Measurements from ENCODE around the gene RNF8. TPM values are rescaled to one million over a fixed set of nuclear protein-coding genes. Genes with fewer than 3 reads are reported as not detected.

Gene RNF8
- total RNA-seq, 1 experiment from 2014 or later, result 22.0 TPM

- no TSS peak for BruUV-seq (replicated peaks)
- CTCF ChIA-PET, result interaction anchor here (0.6 to 8.7 kb wide), 2 partner anchors 7 to 173 kb away, joined by 3 to 62 read pairs; no protein-coding TSS in a partner anchor
These were observed 36.3 kb upstream of the RNF8 start for GRCh38 chr6:37317312-37318038.

GRCh38 chr6:37319156-37319555, 34.6 kb upstream of the RNF8 start:
- H3K4me1 Mint-ChIP-seq (ENCODE audit: insufficient read depth, unreplicated experiment), result peaks cover 11% of the 10 kb centered on the region
- no peak overlapping the region for H3K4me3 Mint-ChIP-seq (ENCODE audit: unreplicated experiment)
- POLR2A ChIA-PET, result interaction anchor here (0.6 to 1.1 kb wide), 2 partner anchors 25 to 114 kb away, joined by 3 read pairs; partner anchors contain the start of gene CMTR1
- TF ChIP-seq CTCF (IDR thresholded peaks at IDR 0.05; ENCODE audit: unreplicated experiment), result no peak
- BruUV-seq (replicated peaks), result no TSS peak
- no peak overlapping the region for H3K27ac Mint-ChIP-seq (ENCODE audit: low read depth, unreplicated experiment)
- intact Hi-C loops (cut with micrococcal nuclease), result loop anchor here (5.0 kb wide), 1 partner anchor 302 kb away; no protein-coding TSS in a partner anchor
- peaks cover 29% of the 10 kb centered on the region for H3K36me3 Mint-ChIP-seq (ENCODE audit: insufficient read depth, unreplicated experiment)
- H3K9me3 Mint-ChIP-seq (ENCODE audit: unreplicated experiment), result no peaks in the 10 kb centered on the region
- DNase-seq (ENCODE audit: unreplicated experiment), result no peak
- H3K27me3 Mint-ChIP-seq (ENCODE audit: insufficient read depth, unreplicated experiment), result no peaks in the 10 kb centered on the region
- CTCF ChIA-PET, result interaction anchor here (0.6 to 0.9 kb wide), 3 partner anchors 17 to 1251 kb away, joined by 3 read pairs; no protein-coding TSS in a partner anchor

More at GRCh38 chr6:37317312-37318038, 36.3 kb upstream of the RNF8 start:
- no peak for DNase-seq (ENCODE audit: unreplicated experiment)
- Mint-ChIP-seq H3K27ac (ENCODE audit: low read depth, unreplicated experiment) (no peak overlapping the region), H3K4me3 (ENCODE audit: unreplicated experiment) (no peak overlapping the region), H3K4me1 (ENCODE audit: insufficient read depth, unreplicated experiment) (no peaks in the 10 kb centered on the region), H3K36me3 (ENCODE audit: insufficient read depth, unreplicated experiment) (peaks cover 31% of the 10 kb centered on the region), H3K9me3 (ENCODE audit: unreplicated experiment) (no peaks in the 10 kb centered on the region), H3K27me3 (ENCODE audit: insufficient read depth, unreplicated experiment) (no peaks in the 10 kb centered on the region)
- POLR2A ChIA-PET, result interaction anchor here (1.1 kb wide), 1 partner anchor 94 kb away, joined by 3 read pairs; no protein-coding TSS in a partner anchor
- intact Hi-C loops (cut with micrococcal nuclease), result loop anchor here (5.0 kb wide), 1 partner anchor 300 kb away; no protein-coding TSS in a partner anchor
- no peak for TF ChIP-seq CTCF (IDR thresholded peaks at IDR 0.05; ENCODE audit: unreplicated experiment)

- intact Hi-C loops (cut with micrococcal nuclease), result loop anchor here (5.0 kb wide), 1 partner anchor 303 kb away; no protein-coding TSS in a partner anchor
- CTCF ChIA-PET, result no interaction called here
- no TSS peak for BruUV-seq (replicated peaks)
- Mint-ChIP-seq H3K27ac (ENCODE audit: low read depth, unreplicated experiment) (no peak overlapping the region), H3K9me3 (ENCODE audit: unreplicated experiment) (no peaks in the 10 kb centered on the region), H3K4me3 (ENCODE audit: unreplicated experiment) (no peak overlapping the region), H3K27me3 (ENCODE audit: insufficient read depth, unreplicated experiment) (no peaks in the 10 kb centered on the region), H3K4me1 (ENCODE audit: insufficient read depth, unreplicated experiment) (peaks cover 11% of the 10 kb centered on the region), H3K36me3 (ENCODE audit: insufficient read depth, unreplicated experiment) (peaks cover 24% of the 10 kb centered on the region)
- no peak for TF ChIP-seq CTCF (IDR thresholded peaks at IDR 0.05; ENCODE audit: unreplicated experiment)
- POLR2A ChIA-PET, result interaction anchor here (0.8 to 1.3 kb wide), 3 partner anchors 9 to 113 kb away, joined by 3 to 7 read pairs (median 3); partner anchors contain the start of gene CMTR1
- no peak for DNase-seq (ENCODE audit: unreplicated experiment)
These were observed 33.8 kb upstream of the RNF8 start for GRCh38 chr6:37319856-37320480.

- DNase-seq (ENCODE audit: unreplicated experiment), result no peak
- no peaks in the 10 kb centered on the region for H3K27me3 Mint-ChIP-seq (ENCODE audit: insufficient read depth, unreplicated experiment)
- POLR2A ChIA-PET, result interaction anchor here (0.8 to 1.3 kb wide), 2 partner anchors 10 to 12 kb away, joined by 3 to 7 read pairs; no protein-coding TSS in a partner anchor
- intact Hi-C loops (cut with micrococcal nuclease), result no loop called here
- no TSS peak for BruUV-seq (replicated peaks)
- no peak for TF ChIP-seq CTCF (IDR thresholded peaks at IDR 0.05; ENCODE audit: unreplicated experiment)
- H3K4me1 Mint-ChIP-seq (ENCODE audit: insufficient read depth, unreplicated experiment), result peaks cover 11% of the 10 kb centered on the region
- H3K27ac Mint-ChIP-seq (ENCODE audit: low read depth, unreplicated experiment), result no peak overlapping the region
- H3K36me3 Mint-ChIP-seq (ENCODE audit: insufficient read depth, unreplicated experiment), result peaks cover 25% of the 10 kb centered on the region
- H3K4me3 Mint-ChIP-seq (ENCODE audit: unreplicated experiment), result no peak overlapping the region
- CTCF ChIA-PET, result no interaction called here
- H3K9me3 Mint-ChIP-seq (ENCODE audit: unreplicated experiment), result no peaks in the 10 kb centered on the region
These were observed 33.1 kb upstream of the RNF8 start for GRCh38 chr6:37320646-37321045.
